GM18861 (cell line): ENCODE results near the gene AKT1.

ENCODE experiments used
- ATAC-seq: cut with Tn5 transposase; IDR thresholded peaks from one replicate; pipeline ENCODE4 v1.9.1; 2021; ENCODE audit not compliant: unreplicated experiment

AKT1 gene

DNA sequence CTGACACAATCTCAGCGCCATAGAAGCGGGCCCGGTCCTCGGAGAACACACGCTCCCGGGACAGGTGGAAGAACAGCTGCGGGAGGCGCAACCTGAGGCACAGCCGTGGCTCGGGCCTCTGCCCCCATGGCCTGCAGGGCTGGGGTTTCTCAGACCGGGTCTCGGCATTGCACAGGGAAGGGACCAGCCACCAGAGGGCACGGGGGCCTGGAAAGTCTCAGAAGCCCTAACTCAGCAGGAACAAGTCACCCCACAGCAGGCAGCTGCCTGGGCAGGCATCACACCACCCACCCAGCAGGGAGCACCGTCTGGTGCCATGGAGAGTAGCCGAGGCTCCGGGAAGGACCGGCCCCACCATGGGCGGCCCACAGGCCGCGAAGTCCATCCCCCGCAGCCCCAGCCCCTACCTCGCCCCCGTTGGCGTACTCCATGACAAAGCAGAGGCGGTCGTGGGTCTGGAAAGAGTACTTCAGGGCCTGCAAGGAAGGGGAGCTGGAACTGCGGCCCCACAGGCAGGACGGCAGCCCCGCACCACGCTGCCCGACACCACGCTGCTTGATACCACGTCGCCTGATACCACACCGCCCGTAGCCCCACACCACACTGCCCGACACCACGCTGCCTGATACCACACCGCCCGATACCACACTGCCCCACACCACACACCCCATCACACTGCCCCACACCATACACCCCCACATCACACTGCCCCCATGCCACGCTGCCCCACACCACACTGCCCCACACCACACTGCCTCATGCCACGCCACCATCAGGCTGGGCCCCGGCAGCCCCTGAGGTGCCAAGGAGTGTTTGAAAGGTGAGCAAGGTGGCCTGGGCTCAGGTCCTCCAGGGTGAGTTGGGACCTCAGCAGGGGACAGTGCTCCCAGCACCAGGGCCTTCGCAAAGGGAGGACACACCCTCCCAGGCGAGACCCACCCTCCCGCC is 21.8 kb downstream of the AKT1 start:
- ATAC-seq: no peak

DNA sequence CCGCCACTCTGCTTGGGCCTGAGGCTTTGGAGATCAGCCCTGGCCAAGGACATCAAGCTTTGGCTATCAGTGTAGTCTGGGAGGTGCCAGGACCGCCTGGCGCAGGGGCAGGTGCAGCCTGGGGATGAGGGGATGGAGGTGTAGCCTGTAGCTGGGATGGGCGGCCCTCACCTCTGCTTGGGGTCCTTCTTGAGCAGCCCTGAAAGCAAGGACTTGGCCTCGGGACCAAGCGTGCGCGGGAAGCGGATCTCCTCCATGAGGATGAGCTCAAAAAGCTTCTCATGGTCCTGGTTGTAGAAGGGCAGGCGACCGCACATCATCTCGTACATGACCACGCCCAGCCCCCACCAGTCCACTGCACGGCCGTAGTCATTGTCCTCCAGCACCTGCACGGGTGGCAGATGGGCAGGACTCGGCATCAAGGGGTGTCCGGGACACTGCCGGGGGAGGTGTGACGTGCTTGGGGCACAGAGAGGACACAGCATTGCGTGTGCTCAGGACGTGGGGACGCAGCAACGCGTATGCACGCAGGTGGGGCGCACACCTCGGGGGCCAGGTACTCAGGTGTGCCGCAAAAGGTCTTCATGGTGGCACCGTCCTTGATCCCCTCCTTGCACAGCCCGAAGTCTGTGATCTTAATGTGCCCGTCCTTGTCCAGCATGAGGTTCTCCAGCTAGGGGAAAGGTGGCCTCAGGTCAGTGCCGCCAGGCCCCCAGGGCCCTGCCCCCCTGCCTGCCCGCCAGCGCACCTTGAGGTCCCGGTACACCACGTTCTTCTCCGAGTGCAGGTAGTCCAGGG is 22.6 kb downstream of the AKT1 start:
- no peak for ATAC-seq

DNA sequence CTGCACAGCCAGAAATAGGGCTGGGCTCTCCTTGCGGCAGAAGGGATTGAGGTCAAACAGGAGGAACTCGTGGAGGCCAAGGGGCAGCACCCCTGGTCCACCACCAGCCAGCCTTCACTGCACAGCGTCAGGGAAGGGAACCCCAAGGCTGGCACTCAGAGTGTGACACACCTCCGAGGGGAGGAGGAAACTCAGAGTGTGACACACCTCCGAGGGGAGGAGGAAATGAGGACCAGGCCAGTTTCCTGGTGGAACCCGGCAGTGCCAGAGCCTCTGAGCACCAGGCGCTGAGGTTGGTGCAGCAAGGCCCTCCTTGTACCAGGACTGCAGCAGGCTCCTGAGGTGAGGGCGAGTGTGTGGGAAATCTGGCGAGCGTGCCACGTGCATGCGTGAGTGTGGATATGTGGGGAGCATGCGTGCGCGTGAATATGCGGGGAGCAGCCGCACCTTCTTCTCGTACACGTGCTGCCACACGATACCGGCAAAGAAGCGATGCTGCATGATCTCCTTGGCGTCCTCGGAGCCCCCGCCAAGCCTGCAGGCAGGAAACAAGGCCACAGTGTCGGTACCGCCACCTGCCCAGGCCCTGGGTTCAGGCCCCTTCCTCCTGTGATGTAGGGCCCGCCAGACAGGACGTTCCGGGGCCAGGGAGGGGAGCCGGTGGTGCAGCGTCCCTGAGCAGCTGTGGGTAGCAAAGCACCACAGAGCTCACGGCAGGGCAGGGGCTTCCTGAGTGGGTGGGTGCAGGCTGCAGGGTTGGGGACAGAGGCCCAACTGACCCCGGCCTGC is 23.4 kb downstream of the AKT1 start:
- ATAC-seq: no peak

DNA sequence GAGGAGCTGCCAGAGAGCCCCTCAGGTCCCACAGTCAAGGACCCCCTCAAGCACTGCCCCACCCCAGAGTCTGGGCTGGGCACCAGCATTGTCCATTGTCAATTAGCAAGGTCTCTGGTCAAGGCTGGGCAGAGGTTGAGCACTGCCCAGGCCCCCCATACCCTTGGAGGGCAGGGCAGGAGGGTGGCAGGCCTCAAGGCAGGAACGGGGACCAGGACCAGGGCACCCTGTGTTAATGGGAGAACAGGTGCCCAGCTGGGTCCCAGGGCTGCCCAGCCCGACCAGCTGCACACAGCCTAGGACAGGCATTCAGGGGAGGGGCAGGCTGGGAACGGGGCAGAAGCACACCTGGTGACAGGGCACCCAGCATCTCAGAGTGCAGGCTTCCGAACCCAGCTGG is 24.2 kb downstream of the AKT1 start:
- ATAC-seq: no peak

DNA sequence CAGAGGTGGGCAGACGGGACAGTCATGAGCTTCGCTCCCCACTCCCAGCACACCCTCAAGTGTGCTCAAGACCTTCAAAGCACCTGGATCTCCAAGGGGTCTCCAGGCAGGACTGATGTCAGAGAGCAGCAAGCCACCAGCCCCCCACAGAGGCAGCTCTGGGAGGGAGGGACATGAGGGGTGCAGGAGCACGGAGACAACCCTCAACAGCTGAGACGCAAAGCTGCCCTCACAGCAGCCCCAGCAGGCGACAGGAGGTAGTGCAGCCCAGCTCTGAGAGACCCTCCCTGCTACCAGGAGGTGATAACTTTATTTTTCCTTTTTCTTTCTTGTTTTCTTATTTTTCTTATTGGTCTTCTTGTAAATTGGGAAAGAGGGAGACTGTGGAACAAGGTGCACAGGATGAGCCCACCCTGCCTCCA is 24.7 kb downstream of the AKT1 start:
- ATAC-seq: no peak

DNA sequence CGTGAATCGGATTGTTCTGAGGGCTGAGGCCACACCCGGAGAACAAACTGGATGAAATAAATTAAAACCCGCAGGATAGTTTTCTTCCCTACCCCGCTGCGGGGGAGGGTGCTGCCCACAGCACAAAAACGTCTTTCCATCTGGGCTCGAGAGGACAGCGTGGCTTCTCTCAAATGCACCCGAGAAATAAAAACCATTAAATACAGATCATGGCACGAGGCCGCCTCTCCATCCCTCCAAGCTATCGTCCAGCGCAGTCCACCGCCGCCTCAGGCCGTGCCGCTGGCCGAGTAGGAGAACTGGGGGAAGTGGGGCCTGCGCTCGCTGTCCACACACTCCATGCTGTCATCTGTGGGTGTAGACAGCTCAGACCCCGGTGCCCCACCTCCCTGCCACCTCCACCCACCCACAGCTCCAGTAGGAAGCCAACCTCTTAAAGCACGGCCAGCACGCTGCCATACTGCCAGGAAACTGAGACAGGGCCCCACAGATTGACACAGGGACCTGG is 25.4 kb downstream of the AKT1 start:
- ATAC-seq: no peak

DNA sequence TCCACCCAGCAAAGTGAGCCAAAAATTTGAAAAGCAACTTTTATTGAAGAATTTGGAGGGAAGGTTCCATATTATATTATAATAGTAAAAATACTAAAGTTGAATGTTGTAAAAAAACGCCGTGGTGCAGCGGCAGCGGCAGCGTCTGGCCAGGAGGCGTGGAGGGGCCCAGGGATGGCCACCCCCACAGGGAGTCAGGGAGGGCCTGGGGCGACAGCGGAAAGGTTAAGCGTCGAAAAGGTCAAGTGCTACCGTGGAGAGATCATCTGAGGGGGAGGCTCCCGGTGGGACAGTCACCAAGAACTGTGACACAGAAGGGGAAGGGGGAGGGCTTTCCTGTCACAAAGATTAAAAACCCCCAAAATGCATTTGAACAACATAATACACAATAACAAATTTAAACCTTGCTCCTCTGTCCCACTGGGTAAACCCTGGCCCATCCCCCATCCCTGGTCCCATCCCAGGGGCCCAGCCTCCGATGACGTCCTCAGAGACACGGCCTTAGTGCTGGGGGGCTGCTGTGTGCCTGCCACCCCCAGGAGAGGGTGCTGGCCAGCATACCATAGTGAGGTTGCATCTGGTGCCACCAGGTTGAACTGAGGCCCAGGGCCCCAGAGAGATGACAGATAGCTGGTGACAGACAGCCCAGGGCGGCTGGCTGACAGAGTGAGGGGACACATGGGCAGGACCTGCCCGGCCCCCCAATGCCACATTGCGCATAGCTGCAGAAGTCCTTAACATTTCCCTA is 26.1 kb downstream of the AKT1 start:
- no peak for ATAC-seq

DNA sequence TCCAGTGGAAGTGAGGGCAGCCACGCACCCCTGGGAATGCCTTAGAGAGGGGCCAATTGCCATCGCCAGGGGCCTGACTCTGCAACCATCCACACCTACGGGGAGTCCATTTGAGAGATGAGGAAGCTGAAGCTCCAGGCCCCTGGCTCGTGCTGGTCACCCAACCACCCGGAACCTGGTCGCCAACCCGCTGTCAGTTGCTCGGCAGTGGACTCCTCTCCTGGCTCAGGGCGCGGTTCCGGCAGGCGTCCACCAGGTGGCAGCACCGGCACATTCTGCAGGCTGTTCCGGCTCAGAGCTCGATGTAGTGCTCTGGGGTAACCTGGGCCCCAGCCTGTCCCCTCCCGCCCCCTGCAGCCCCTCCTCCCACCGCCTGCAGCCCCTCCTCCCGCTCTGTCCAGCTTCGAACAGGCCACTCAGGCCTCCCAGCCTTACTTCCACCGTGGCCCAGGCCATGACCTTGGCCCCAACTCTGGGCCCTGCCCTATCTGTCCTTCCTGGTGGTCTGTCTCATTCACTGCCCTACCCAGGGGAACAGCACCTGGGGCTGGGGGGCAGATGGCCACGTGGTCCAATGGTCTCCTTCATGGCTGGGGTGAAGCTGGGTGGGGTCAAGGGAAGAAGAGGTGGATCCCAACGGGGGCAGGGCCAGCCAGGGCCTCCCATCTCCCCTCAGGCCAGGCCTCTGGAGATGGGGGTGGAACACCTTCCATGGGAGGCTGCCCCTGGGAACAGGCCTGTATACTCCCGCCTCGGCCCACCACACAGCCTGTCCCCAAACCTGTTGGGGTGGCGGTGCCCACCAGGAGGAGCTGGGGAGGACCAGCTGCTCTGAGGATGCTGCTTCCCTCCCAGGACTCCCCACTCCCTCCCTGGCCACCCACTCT is 26.9 kb downstream of the AKT1 start:
- no peak for ATAC-seq

DNA sequence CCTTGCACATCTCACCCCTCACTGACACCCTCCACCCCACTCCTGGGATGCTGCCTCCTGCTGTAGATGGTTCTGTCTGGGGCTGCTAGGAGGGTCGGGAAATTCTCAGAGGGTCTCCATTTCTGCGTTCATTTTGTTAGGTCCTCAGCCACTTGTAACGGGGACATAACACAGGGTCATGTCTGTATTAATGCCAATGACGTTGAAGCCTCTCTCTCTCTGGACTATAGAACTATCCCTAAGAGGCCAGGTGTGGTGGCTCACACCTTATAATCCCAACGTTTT is 28.0 kb downstream of the AKT1 start:
- no peak for ATAC-seq

DNA sequence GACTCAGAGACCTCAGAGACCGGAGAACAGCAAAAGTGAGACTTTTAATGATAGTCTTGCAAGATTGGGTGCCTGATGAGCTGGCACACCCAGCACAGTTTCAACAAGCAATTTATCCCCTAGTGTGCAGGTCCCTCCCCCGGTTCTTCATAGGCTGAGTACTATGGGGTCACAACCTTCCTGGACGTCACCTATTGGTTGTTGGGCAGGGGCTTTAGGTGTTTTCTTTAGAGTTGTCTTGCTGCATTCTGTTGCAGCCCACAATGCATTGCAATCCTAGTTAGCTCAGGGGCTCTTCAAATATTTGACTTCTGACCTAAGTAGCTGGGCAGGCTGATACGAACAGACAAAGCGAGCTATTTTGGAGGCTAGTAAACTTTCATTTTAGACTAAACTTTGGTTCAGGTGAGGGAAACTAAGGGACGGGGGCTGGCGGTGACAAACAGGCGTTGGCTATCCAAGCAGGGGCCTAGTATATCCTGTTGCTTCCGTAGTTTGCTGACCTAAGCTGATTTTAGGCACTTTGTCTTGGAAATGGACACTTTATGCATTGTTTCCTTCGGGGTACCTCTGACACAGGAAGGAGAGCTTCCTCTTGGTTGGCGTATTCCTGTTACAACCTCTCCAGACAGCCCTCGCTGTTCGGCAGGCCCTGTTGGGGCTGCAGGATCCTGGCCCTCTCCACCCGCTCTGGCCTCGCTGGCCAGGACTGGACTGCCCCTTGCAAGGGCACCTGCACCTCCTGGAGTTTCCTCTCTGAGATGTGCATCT is 28.5 kb downstream of the AKT1 start:
- ATAC-seq: no peak

DNA sequence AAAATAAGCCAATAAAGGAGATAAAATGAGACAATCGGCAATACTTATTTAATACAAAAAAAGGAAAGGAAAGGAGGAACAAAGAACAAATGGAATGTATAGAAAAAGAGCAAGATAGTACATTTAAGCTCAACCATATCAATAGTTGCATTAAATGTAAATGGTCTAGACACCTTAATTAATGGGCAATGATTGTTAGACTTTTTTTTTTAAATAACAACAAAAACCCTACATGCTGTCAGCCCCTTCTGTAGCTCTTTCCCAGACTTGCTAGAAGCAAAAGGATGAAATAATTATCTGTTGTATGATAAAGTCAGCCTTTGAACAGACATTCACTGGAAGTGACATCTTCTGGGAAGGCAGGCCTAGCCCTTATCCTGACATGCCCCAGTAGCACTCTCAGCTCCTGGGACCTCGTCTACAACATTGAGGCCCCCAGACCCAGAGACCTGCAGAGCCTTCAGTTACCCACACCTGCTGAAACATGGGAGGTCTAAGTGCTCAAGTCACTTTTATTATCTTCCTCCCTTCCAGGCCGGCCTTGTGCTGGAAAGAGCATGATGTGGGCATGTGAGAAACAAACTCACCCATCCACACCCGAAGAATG is 29.2 kb downstream of the AKT1 start:
- ATAC-seq: no peak

DNA sequence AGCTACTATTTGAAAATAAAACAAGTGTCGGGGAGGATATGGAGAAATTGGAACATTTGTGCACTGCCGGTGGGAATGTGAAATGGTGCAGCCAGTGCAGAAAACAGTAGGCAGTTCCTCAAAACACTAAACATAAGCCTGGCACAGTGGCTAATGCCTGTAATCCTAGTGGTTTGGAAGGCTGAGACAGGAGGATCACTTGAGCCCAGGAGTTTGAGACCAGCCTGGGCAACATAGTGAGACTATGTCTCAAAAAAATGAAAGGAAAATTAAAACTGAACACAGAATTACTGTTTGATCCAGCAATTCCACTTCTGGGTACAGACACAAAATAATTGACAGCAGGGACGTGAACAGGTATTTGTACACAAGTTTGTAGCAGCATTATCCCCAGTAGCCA is 30.0 kb downstream of the AKT1 start:
- no peak for ATAC-seq

DNA sequence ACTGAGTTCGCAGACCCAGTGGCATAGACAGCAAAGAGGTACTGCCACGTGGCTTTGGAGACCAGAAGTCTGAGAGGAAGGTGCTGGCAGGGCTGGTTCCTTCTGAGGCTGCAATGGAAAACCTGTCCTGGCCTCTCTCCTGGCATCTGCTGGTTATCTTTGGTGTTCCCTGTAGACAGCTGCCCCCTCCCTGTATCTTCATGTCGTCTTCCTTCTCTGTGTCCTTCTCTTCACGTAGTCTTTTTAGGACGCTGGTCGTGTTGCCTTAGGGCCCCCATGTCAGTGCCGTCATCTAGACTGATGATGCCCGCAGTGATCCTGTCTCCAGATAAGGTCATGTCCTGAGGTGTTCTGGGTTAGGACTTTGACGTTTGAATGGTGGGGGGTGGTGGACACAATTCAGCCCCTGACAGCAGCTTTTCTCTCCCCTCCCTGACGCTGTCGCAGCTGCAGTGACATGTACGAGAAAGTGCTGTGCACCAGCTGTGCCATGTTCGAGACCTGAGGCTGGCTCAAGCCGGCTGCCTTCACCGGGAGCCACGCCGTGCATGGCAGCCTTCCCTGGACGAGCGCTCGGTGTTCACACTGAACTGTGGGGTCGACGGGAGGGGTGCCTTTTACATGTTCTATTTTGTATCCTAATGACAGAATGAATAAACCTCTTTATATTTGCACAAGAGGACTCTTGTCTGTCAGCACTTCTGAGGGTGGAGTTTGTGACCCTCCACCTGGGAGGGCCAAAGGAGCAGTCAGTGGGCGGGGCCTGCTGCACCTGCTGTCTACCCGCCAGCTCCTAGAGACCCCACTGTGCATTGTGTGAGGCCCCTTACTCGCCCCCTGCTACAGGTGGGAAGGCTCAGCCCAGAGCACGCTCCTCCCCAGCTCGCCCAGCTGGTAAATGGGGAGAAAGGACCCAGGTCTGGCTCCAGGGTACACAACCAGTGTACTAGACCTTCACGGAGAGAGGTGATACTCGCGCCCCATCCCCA is 36.3 kb downstream of the AKT1 start:
- ATAC-seq: no peak

DNA sequence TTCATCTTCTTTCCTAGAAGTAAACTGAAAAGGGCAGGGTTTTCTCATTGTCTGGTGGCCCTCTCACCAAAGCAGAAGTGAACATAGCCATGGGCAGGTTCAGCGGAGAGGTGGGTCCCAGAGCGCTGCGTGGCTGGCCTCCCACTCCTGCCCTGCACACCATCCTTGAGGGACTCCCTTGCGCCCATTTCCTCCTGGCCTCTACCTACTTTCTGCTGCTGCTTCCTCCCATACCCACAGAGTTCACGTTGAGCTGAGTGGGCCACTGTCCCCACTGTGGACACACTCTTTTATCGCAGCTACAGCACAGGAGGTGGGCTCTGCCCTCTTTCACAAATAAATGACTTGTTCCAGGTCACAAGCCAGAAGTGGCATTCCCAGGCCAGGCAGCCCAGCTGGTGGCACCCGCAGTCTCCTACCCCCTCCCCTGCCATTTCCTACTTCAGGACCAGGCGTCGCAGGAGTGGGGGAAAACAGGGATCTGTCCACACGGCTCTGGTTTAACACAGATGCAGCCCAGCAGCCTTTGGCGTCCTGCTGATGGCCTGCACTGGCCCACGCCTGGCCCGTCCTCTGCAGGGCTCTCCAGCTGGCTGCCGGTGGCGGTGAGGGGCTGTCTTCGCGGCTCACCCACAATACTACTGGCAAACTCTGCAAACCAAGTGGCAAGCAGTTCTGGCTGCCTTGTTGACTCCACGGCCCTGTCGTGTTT is 37.7 kb downstream of the AKT1 start:
- no peak for ATAC-seq

DNA sequence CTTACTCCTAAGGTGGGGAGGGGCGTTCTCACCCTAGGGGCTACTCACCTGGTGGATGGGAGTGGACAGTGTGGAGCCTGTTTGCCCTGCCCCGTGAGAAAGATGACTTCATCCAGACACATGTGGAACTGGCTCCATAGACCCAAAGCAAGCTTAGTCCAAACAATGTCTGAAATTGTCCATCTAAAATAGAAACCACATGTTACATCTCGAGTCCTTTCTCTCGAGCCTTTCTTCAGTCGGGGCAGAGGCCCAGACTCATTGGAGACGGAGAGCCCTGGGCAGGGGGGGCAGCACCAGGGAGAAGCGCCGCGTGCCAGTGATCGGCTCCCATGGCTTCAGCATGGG is 38.3 kb downstream of the AKT1 start:
- ATAC-seq: no peak

DNA sequence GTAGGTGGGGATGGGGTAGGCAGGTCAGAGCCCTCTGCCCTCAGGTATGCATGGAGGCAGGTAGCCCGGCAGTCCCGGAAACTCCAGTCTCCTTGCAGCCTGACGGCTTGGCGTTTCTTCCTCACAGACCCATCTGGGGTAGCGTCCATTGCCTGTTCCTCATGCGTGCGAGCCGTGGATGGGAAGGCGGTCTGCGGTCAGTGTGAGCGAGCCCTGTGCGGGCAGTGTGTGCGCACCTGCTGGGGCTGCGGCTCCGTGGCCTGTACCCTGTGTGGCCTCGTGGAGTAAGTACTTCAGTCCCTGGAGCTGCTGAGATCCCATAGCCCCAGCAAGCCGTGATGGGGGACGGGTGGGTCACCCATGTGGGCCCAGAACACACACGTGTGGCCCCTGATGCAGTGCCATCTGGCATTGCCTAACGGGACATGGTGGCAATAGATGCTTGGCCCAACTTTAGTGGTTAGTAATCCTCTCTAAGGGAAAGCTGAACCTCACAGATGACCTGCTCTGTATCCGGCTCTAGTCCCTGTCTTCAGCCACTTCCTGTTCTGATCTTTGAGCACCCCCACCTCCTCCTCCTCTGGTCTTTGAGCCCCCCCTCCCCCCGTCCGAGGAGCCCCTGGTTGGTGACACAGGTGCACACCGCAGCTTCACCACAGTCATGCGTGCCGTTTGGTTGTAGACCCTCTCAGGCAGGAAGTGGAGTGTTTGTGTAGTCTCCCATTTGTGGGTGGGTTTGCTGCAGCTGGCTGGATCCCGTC is 38.9 kb downstream of the AKT1 start:
- ATAC-seq: no peak
